ENCODE data around the gene PSMA6.

The PSMA6 gene

GRCh38 chr14:35262436-35262835, 29.7 kb upstream of the PSMA6 start:
- H3K27ac ChIP-seq, result no peak overlapping the region
- TF ChIP-seq CTCF (conservative IDR thresholded peaks at IDR 0.05), result no peak

- H3K27ac ChIP-seq, result no peak overlapping the region
- no peak for TF ChIP-seq CTCF (conservative IDR thresholded peaks at IDR 0.05)
Observed at GRCh38 chr14:35268946-35269345, 23.2 kb upstream of the PSMA6 start.

GRCh38 chr14:35274805-35275204, 17.4 kb upstream of the PSMA6 start:
- no peak overlapping the region for H3K27ac ChIP-seq
- TF ChIP-seq CTCF (conservative IDR thresholded peaks at IDR 0.05), result no peak

GRCh38 chr14:35277179-35277578, 15.0 kb upstream of the PSMA6 start:
- no peak overlapping the region; the same call in 1 of the 2 replicates for H3K27ac ChIP-seq
- TF ChIP-seq CTCF (conservative IDR thresholded peaks at IDR 0.05), result no peak

- no peak for TF ChIP-seq CTCF (conservative IDR thresholded peaks at IDR 0.05)
- H3K27ac ChIP-seq, result no peak overlapping the region
Observed at GRCh38 chr14:35279369-35279768, 12.8 kb upstream of the PSMA6 start.

- no peak for TF ChIP-seq CTCF (conservative IDR thresholded peaks at IDR 0.05)
- no peak overlapping the region for H3K27ac ChIP-seq
Observed at GRCh38 chr14:35281341-35281740, 10.8 kb upstream of the PSMA6 start.

- TF ChIP-seq CTCF (conservative IDR thresholded peaks at IDR 0.05), result no peak
- H3K27ac ChIP-seq, result no peak overlapping the region
Observed at GRCh38 chr14:35284506-35284905, 7.7 kb upstream of the PSMA6 start.

Data from VCaP (cell line).